Naive thymus-derived CD4-positive, alpha-beta T cell (primary cell): ENCODE results near the gene SLC12A5. TPM values are rescaled to one million over a fixed set of nuclear protein-coding genes. Genes with fewer than 3 reads are reported as not detected.
A peak's percentile ranks its signal among the peaks of the same experiment; 100 is the strongest.

Source experiments
- ATAC-seq: fragments of 150-1000 bp; cut with Tn5 transposase; 2 replicates; pipeline ENCODE4 v1.10.0; 2021; ENCODE audit warnings: mild to moderate bottlenecking, moderate library complexity
- CTCF ChIA-PET: fragments of 350-600 bp; sonication (Branson Sonifier 250); formaldehyde crosslinking; loops from one replicate; lab custom pipeline; 2021; ENCODE audit warnings: antibody characterized with exemption; lab: Charles Lee
- POLR2A ChIA-PET: fragments of 350-600 bp; sonication (Branson Sonifier 250); formaldehyde crosslinking; loops from one replicate; lab custom pipeline; 2021; ENCODE audit warnings: antibody characterized with exemption, inconsistent platforms; lab: Charles Lee
- DNase-seq, 9 donors: peaks; one replicate each; pipeline versions ENCODE4 v3.0.0 to v3.0.0-alpha.2; 2020 to 2022; ENCODE audit warnings: mixed read lengths in 1 of 9
- H3K27ac ChIP-seq: one replicate; pipeline ENCODE4 v1.7.0; 2013; ENCODE audit warnings: mild to moderate bottlenecking, low read depth, low read length, moderate library complexity
- H3K27me3 ChIP-seq, 2 donors: one replicate each; pipeline ENCODE4 v1.7.0; 2013; ENCODE audit warnings: low read length in 2 of 2, mild to moderate bottlenecking in 2 of 2, moderate library complexity in 2 of 2; ENCODE audit not compliant: control insufficient read depth in 2 of 2, insufficient read depth in 2 of 2
- H3K36me3 ChIP-seq, 3 experiments: 1 replicate in 2 of 3; 2 replicates in 1 of 3; pipeline ENCODE4 v1.7.0; 2013; ENCODE audit warnings: low read length in 3 of 3, mild to moderate bottlenecking in 3 of 3, moderate library complexity in 1 of 3; ENCODE audit not compliant: insufficient read depth in 3 of 3, control insufficient read depth in 2 of 3
- H3K4me1 ChIP-seq, 2 donors: one replicate each; pipeline ENCODE4 v1.7.0; 2013; ENCODE audit warnings: low read length in 2 of 2, mild to moderate bottlenecking in 2 of 2, moderate library complexity in 1 of 2; ENCODE audit not compliant: control insufficient read depth in 2 of 2, insufficient read depth in 2 of 2
- H3K4me3 ChIP-seq: 2 replicates; pipeline ENCODE4 v1.7.0; 2013; ENCODE audit warnings: mild to moderate bottlenecking, low read length
- H3K9me3 ChIP-seq, 3 experiments: 1 replicate in 2 of 3; 2 replicates in 1 of 3; pipeline ENCODE4 v1.7.0; 2013; ENCODE audit warnings: low read length in 3 of 3; ENCODE audit not compliant: control insufficient read depth in 2 of 3
- H3K27ac Mint-ChIP-seq, 9 donors: one replicate each; pipeline ENCODE4 v1.8.0; 2020 to 2022; ENCODE audit warnings: mixed read lengths in 9 of 9, mild to moderate bottlenecking in 8 of 9, moderate library complexity in 5 of 9, inconsistent platforms in 2 of 9
- H3K27me3 Mint-ChIP-seq, 5 donors: one replicate each; pipeline ENCODE4 v1.8.0; 2021 to 2022; ENCODE audit warnings: mixed read lengths in 5 of 5, mild to moderate bottlenecking in 1 of 5
- H3K36me3 Mint-ChIP-seq, 5 donors: one replicate each; pipeline ENCODE4 v1.8.0; 2020 to 2022; ENCODE audit warnings: mixed read lengths in 5 of 5, mild to moderate bottlenecking in 3 of 5, inconsistent platforms in 1 of 5
- H3K4me1 Mint-ChIP-seq, 7 donors: one replicate each; pipeline ENCODE4 v1.8.0; 2020 to 2022; ENCODE audit warnings: mixed read lengths in 7 of 7, mild to moderate bottlenecking in 3 of 7, inconsistent platforms in 1 of 7
- H3K4me3 Mint-ChIP-seq, 10 donors: one replicate each; pipeline ENCODE4 v1.8.0; 2020 to 2022; ENCODE audit warnings: mild to moderate bottlenecking in 10 of 10, mixed read lengths in 10 of 10, moderate library complexity in 6 of 10, inconsistent platforms in 2 of 10
- H3K9me3 Mint-ChIP-seq, 11 donors: one replicate each; pipeline ENCODE4 v1.8.0; 2020 to 2022; ENCODE audit warnings: mixed read lengths in 11 of 11, mild to moderate bottlenecking in 4 of 11, inconsistent platforms in 1 of 11, moderate library complexity in 1 of 11
- intact Hi-C, 2 donors: fragments of 100-400 bp; cut with micrococcal nuclease; formaldehyde crosslinking; loops; one replicate each; pipeline ENCODE4 v1.15.1; 2023
- polyA plus RNA-seq, 2 donors: library from polyadenylated mRNA; unstranded; fragments of 300-500 nt; fragmentation: Illumina TruSeq; gene quantifications; one replicate each; pipeline ENCODE4 v1.2.3, GENCODE V29; 2021
- total RNA-seq, 6 experiments: library from RNA in 5 of 6; stranded (reverse) in 5 of 6; gene quantifications; 1 replicate in 5 of 6; 2 replicates in 1 of 6; pipeline ENCODE4 v1.2.3 and lab custom pipeline; 2021 to 2026

Gene SLC12A5
- total and polyA plus RNA-seq, 7 experiments from 2014 or later, result not detected

DNA sequence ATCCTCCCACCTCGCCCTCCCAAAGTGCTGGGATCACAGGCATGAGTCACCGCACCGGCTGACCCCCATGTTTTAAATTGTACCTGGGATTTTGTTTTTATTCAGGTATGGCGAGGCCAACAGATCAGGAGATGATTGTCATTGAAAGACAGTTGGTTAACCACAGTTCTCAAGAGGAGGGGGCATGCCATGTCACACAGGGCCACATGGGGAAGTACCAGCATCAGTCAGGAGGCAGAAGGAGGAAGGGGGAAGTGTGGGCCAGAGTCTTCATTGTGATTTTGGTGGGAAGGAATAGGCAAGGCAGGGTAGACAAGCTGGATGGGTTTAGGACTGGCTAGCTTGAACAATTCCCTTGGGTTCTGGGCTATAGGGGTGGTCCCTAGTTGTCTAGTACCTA, 30.3 kb upstream of the SLC12A5 start:
- no peaks in the 10 kb centered on the region for H3K9me3 ChIP-seq
- H3K27ac ChIP-seq, result no peak overlapping the region
- no peaks in the 10 kb centered on the region for H3K36me3 ChIP-seq
- ChIA-PET CTCF (interaction anchor here (1.0 to 2.8 kb wide), 4 partner anchors 9 to 24 kb away, joined by 4 to 9 read pairs (median 8); no protein-coding TSS in a partner anchor), POLR2A (interaction anchor here (1.3 kb wide), 1 partner anchor 400 kb away, joined by 3 read pairs; no protein-coding TSS in a partner anchor)
- peaks cover 25 to 60% of the 10 kb centered on the region in 2 donors for H3K4me1 ChIP-seq
- peaks cover 0 to 1% (median 0%) of the 10 kb centered on the region in 11 donors for H3K9me3 Mint-ChIP-seq
- H3K4me1 Mint-ChIP-seq, result peaks cover 45 to 80% (median 75%) of the 10 kb centered on the region in 7 donors
- H3K36me3 Mint-ChIP-seq, result no peaks in the 10 kb centered on the region
- no peaks in the 10 kb centered on the region for H3K27me3 ChIP-seq
- H3K4me3 ChIP-seq, result no peak overlapping the region
- peaks cover 0 to 10% (median 0%) of the 10 kb centered on the region in 5 donors for H3K27me3 Mint-ChIP-seq
- intact Hi-C loops, result no loop called here
- H3K27ac Mint-ChIP-seq, result peak overlapping the region in 6 of 9 donors; percentile 1 to 86 (median 52)
- peak overlapping the region; percentile 13 to 81 (median 60) for H3K4me3 Mint-ChIP-seq
- ATAC-seq (peak; percentile 88), DNase-seq (peak in 3 of 9 donors; percentile 21 to 41 (median 37))

DNA sequence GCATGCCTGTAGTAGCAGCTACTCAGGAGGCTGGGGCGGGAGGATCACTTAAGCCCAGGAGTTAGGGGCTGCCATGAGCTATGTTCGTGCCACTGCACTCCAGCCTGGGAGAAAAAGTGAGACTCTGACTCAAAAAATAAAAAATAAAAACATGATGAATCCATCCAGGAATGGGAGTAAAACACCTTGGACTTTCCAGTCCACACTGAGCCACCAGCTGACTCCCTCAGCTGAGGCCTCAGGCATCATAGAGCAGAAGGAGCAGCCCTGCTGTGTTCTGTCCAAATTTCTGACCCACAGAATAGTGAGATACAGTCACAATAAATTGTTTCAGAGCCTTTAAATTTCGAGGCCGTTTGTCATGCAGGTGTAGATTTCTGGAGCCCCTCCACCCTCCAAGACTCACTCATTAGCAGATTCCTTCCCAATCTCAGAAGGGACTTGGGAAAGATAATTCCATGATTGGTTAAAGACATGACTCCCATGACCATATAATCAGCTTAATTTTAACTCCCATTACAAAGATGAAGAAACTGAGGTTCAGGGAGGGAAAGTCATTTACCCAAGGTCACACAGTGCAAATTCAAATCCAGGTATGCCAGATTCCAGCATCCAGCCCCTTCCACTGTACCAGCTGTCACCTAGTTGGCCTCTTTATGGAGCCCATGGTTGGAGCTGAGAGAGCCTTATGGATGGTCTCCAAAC, 29.3 kb upstream of the SLC12A5 start:
- H3K4me1 Mint-ChIP-seq, result peaks cover 54 to 87% (median 83%) of the 10 kb centered on the region in 7 donors
- Histone ChIP-seq H3K27ac (no peak overlapping the region), H3K4me1 (peaks cover 35 to 66% of the 10 kb centered on the region in 2 donors), H3K4me3 (no peak overlapping the region), H3K36me3 (no peaks in the 10 kb centered on the region), H3K27me3 (no peaks in the 10 kb centered on the region), H3K9me3 (no peaks in the 10 kb centered on the region)
- ATAC-seq (no peak), DNase-seq (no peak)
- peak overlapping the region in 2 of 9 donors; percentile 1 to 75 for H3K27ac Mint-ChIP-seq
- peak overlapping the region; percentile 6 to 81 (median 49) for H3K4me3 Mint-ChIP-seq
- CTCF ChIA-PET, result interaction anchor here (0.6 to 2.8 kb wide), 6 partner anchors 10 to 26 kb away, joined by 3 to 9 read pairs (median 4); no protein-coding TSS in a partner anchor
- POLR2A ChIA-PET, result interaction anchor here (1.2 to 1.3 kb wide), 3 partner anchors 11 to 399 kb away, joined by 3 to 4 read pairs (median 3); no protein-coding TSS in a partner anchor
- peaks cover 0 to 9% (median 0%) of the 10 kb centered on the region in 5 donors for H3K27me3 Mint-ChIP-seq
- no peaks in the 10 kb centered on the region for H3K36me3 Mint-ChIP-seq
- intact Hi-C loops, result loop anchor here in 1 of 2 donors (2.0 kb wide), 1 partner anchor 15 kb away; no protein-coding TSS in a partner anchor
- H3K9me3 Mint-ChIP-seq, result peaks cover 0 to 1% (median 0%) of the 10 kb centered on the region in 11 donors

DNA sequence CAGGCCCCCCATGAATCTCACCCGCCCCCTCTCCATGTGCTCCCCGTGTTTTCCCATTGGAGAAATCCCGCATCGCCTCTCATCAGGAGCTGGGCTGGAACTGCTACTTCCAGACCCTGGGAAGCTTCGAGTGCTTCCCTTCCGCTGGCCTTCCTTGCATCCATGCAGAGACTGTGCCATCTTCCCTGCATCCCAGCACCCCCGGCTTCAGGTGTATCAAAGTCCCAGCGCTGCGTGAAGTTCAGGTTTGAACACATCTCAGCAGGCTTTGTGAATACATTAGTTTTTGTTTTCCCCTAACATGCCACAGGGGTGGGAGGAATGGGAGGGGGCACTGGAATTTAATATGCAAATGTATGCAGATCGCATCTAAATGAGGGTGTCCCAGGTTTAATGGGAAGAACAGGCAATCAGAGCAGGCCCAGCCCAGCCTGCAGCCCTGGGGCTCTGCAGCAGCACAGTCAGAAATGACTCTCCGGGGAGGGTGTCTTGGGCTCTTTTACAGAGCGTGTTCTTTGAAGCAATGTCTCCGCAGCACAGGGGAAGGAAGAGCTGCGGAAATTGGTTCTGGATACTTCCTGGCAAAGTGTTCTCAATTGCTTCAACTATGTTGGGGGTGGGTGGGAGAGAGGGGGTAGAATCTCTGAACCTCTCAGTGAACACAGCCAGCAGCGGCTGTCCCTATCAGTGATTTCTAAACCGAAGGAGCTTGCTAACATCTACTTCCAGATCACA, 28.6 kb upstream of the SLC12A5 start:
- CTCF ChIA-PET, result interaction anchor here (0.7 to 2.8 kb wide), 5 partner anchors 13 to 28 kb away, joined by 3 to 9 read pairs (median 5); partner anchors contain the start of gene ZNF335
- ATAC-seq (peak; percentile 24), DNase-seq (peak in 5 of 9 donors; percentile 30 to 50 (median 41))
- H3K4me1 ChIP-seq, result peaks cover 42 to 68% of the 10 kb centered on the region in 2 donors
- POLR2A ChIA-PET, result interaction anchor here (1.2 to 1.3 kb wide), 3 partner anchors 12 to 28 kb away, joined by 3 to 5 read pairs (median 4); partner anchors contain the start of gene ZNF335
- no peaks in the 10 kb centered on the region for H3K9me3 ChIP-seq
- no peak overlapping the region for H3K4me3 ChIP-seq
- no peaks in the 10 kb centered on the region for H3K36me3 ChIP-seq
- Mint-ChIP-seq H3K4me3 (peak overlapping the region; percentile 27 to 80 (median 72)), H3K27me3 (peaks cover 0 to 10% (median 0%) of the 10 kb centered on the region in 5 donors), H3K27ac (peak overlapping the region in 5 of 9 donors; percentile 5 to 62 (median 15)), H3K4me1 (peaks cover 55 to 87% (median 83%) of the 10 kb centered on the region in 7 donors), H3K9me3 (peaks cover 0 to 1% (median 0%) of the 10 kb centered on the region in 11 donors), H3K36me3 (no peaks in the 10 kb centered on the region)
- intact Hi-C loops, result loop anchor here in 1 of 2 donors (2.0 kb wide), 1 partner anchor 14 kb away; no protein-coding TSS in a partner anchor
- H3K27me3 ChIP-seq, result no peaks in the 10 kb centered on the region
- no peak overlapping the region for H3K27ac ChIP-seq

DNA sequence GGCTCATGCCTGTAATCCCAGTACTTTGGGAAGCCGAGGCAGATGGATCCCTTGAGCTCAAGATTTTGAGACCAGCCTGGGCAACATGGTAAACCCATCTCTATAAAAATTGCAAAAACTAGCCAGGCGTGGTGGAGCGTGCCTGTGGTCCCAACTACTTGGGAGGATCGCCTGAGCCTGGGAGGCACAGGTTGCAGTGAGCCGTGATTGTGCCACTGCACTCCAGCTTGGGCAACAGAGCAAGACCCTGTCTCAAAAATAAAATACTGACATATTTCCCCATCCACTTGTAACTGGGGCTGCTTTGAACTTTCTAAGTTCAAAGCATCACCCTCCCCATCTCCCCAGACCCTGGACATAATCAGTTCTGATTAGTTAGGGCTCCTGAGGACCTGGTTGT, 27.5 kb upstream of the SLC12A5 start:
- no peak overlapping the region for H3K4me3 ChIP-seq
- no peaks in the 10 kb centered on the region for H3K27me3 ChIP-seq
- ATAC-seq, result no peak
- H3K9me3 ChIP-seq, result no peaks in the 10 kb centered on the region
- Mint-ChIP-seq H3K4me3 (peak overlapping the region in 4 of 10 donors; percentile 45 to 80 (median 62)), H3K36me3 (no peaks in the 10 kb centered on the region), H3K4me1 (peaks cover 66 to 91% (median 89%) of the 10 kb centered on the region in 7 donors), H3K27me3 (peaks cover 0 to 13% (median 5%) of the 10 kb centered on the region in 5 donors), H3K27ac (no peak overlapping the region), H3K9me3 (peaks cover 0 to 1% (median 0%) of the 10 kb centered on the region in 11 donors)
- H3K4me1 ChIP-seq, result peaks cover 48 to 79% of the 10 kb centered on the region in 2 donors
- intact Hi-C loops, result loop anchor here in 1 of 2 donors (2.0 kb wide), 1 partner anchor 13 kb away; no protein-coding TSS in a partner anchor
- H3K27ac ChIP-seq, result no peak overlapping the region
- no peaks in the 10 kb centered on the region for H3K36me3 ChIP-seq
- no peak for DNase-seq
- ChIA-PET POLR2A (interaction anchor here (1.2 kb wide), 1 partner anchor 30 kb away, joined by 5 read pairs; the partner anchor contains the start of gene ZNF335), CTCF (interaction anchor here (2.8 kb wide), 1 partner anchor 15 kb away, joined by 9 read pairs; no protein-coding TSS in a partner anchor)

DNA sequence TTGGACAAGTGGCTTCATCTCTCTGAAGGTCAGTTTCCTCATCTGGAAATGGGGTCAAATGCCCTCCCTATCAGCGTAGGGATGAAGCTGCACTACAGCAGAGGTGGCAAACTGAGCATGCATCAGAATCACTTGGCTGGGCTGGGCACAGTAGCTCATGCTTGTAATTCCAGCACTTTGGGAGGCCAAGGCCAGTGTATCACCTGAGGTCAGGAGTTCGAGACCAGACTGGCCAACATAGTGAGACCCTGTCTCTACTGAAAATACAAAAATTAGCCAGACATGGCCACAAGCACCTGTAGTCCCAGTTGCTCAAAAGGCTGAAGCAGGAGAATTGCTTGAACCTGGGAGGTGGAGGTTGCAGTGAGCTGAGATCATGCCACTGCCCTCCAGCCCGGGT, 27.0 kb upstream of the SLC12A5 start:
- no peak for ATAC-seq

More for the DNA sequence above, 27.0 kb upstream of the SLC12A5 start:
- POLR2A ChIA-PET, result interaction anchor here (1.2 kb wide), 1 partner anchor 30 kb away, joined by 5 read pairs; the partner anchor contains the start of gene ZNF335
- CTCF ChIA-PET, result no interaction called here
- Mint-ChIP-seq H3K4me1 (peaks cover 65 to 93% (median 89%) of the 10 kb centered on the region in 7 donors), H3K9me3 (peaks cover 0 to under 1% (median 0%) of the 10 kb centered on the region in 11 donors), H3K4me3 (peak overlapping the region in 3 of 10 donors; percentile 29 to 80 (median 36)), H3K27me3 (peaks cover 0 to 12% (median 5%) of the 10 kb centered on the region in 5 donors), H3K27ac (peak overlapping the region in 1 of 9 donors; percentile 9), H3K36me3 (no peaks in the 10 kb centered on the region)
- Histone ChIP-seq H3K4me3 (no peak overlapping the region), H3K4me1 (peaks cover 48 to 75% of the 10 kb centered on the region in 2 donors), H3K27ac (no peak overlapping the region), H3K27me3 (no peaks in the 10 kb centered on the region), H3K36me3 (no peaks in the 10 kb centered on the region), H3K9me3 (no peaks in the 10 kb centered on the region)
- intact Hi-C loops, result no loop called here
- DNase-seq, result no peak
